ENCODE results near the gene OAS2.

GRCh38 chr12:113019025-113019424 lies 40.7 kb downstream of the OAS2 start:
- TF ChIP-seq, protein P1, sequence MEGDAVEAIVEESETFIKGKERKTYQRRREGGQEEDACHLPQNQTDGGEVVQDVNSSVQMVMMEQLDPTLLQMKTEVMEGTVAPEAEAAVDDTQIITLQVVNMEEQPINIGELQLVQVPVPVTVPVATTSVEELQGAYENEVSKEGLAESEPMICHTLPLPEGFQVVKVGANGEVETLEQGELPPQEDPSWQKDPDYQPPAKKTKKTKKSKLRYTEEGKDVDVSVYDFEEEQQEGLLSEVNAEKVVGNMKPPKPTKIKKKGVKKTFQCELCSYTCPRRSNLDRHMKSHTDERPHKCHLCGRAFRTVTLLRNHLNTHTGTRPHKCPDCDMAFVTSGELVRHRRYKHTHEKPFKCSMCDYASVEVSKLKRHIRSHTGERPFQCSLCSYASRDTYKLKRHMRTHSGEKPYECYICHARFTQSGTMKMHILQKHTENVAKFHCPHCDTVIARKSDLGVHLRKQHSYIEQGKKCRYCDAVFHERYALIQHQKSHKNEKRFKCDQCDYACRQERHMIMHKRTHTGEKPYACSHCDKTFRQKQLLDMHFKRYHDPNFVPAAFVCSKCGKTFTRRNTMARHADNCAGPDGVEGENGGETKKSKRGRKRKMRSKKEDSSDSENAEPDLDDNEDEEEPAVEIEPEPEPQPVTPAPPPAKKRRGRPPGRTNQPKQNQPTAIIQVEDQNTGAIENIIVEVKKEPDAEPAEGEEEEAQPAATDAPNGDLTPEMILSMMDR (IDR thresholded peaks at IDR 0.05): no peak
- TF ChIP-seq POLR2A (IDR thresholded peaks at IDR 0.05): no peak
